ENCODE results near the gene DLK2.

- TF ChIP-seq, protein P1, sequence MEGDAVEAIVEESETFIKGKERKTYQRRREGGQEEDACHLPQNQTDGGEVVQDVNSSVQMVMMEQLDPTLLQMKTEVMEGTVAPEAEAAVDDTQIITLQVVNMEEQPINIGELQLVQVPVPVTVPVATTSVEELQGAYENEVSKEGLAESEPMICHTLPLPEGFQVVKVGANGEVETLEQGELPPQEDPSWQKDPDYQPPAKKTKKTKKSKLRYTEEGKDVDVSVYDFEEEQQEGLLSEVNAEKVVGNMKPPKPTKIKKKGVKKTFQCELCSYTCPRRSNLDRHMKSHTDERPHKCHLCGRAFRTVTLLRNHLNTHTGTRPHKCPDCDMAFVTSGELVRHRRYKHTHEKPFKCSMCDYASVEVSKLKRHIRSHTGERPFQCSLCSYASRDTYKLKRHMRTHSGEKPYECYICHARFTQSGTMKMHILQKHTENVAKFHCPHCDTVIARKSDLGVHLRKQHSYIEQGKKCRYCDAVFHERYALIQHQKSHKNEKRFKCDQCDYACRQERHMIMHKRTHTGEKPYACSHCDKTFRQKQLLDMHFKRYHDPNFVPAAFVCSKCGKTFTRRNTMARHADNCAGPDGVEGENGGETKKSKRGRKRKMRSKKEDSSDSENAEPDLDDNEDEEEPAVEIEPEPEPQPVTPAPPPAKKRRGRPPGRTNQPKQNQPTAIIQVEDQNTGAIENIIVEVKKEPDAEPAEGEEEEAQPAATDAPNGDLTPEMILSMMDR (IDR thresholded peaks at IDR 0.05 in 2 of 3, conservative IDR thresholded peaks at IDR 0.05 in 1 of 3; ENCODE audit: borderline replicate concordance in 1 of 3, insufficient read depth in 1 of 3, low read depth in 2 of 3, low read length in 2 of 3), result no peak
- TF ChIP-seq EZH2phosphoT487 (IDR thresholded peaks at IDR 0.05; ENCODE audit: borderline replicate concordance) (no peak), EZH2 (IDR thresholded peaks at IDR 0.05) (no peak), SP1 (IDR thresholded peaks at IDR 0.05; ENCODE audit: low read depth) (no peak), FOSL1 (IDR thresholded peaks at IDR 0.05; ENCODE audit: low read depth) (no peak), ELF1 (IDR thresholded peaks at IDR 0.05; ENCODE audit: borderline replicate concordance, low read depth) (no peak), POLR2A (IDR thresholded peaks at IDR 0.05; ENCODE audit: borderline replicate concordance, extremely low read depth, insufficient read depth, insufficient read length) (no peak)
- TF ChIP-seq, protein P2, sequence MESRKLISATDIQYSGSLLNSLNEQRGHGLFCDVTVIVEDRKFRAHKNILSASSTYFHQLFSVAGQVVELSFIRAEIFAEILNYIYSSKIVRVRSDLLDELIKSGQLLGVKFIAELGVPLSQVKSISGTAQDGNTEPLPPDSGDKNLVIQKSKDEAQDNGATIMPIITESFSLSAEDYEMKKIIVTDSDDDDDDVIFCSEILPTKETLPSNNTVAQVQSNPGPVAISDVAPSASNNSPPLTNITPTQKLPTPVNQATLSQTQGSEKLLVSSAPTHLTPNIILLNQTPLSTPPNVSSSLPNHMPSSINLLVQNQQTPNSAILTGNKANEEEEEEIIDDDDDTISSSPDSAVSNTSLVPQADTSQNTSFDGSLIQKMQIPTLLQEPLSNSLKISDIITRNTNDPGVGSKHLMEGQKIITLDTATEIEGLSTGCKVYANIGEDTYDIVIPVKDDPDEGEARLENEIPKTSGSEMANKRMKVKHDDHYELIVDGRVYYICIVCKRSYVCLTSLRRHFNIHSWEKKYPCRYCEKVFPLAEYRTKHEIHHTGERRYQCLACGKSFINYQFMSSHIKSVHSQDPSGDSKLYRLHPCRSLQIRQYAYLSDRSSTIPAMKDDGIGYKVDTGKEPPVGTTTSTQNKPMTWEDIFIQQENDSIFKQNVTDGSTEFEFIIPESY (IDR thresholded peaks at IDR 0.05; ENCODE audit: extremely low read depth, insufficient replicate concordance, low read length), result no peak
Measured at GRCh38 chr6:43488667-43489276, 33.4 kb upstream of the DLK2 start.

All from HCT116 (cell line).